ENCODE data around the gene ANKFY1.
A peak's percentile ranks its signal among the peaks of the same experiment; 100 is the strongest.
"Not testable (repeated sequence)": the region's sequence is repeated elsewhere in the genome, so short reads cannot be mapped to it uniquely, and the experiment has no call there.

Gene ANKFY1

GRCh38 chr17:4144422-4144747 lies 119.4 kb downstream of the ANKFY1 start:
- Histone ChIP-seq H3K9me3 (ENCODE audit: insufficient read depth, low read depth, low read length) (no peaks in the 10 kb centered on the region), H3K27me3 (ENCODE audit: insufficient read depth, low read length) (no peaks in the 10 kb centered on the region), H3K4me1 (ENCODE audit: insufficient read depth, low read length) (0 out of 2 replicates have a peak, but pooled peaks cover 4% of the 10 kb centered on the region), H3K9ac (ENCODE audit: low read depth, low read length) (peak overlapping the region; percentile 97; the same call in 1 of the 2 replicates), H3K4me3 (ENCODE audit: low read length) (peak overlapping the region; percentile 98), H3K36me3 (ENCODE audit: insufficient read depth, low read depth, low read length) (peaks cover 5% of the 10 kb centered on the region), H3K27ac (ENCODE audit: low read length) (peak overlapping the region; percentile 82)

GRCh38 chr17:4143563-4144421 lies 120.0 kb downstream of the ANKFY1 start:
- Histone ChIP-seq H3K27ac (ENCODE audit: low read length) (peak overlapping the region; percentile 82), H3K9ac (ENCODE audit: low read depth, low read length) (peak overlapping the region; percentile 97), H3K36me3 (ENCODE audit: insufficient read depth, low read depth, low read length) (peaks cover 5% of the 10 kb centered on the region), H3K9me3 (ENCODE audit: insufficient read depth, low read depth, low read length) (no peaks in the 10 kb centered on the region), H3K4me3 (ENCODE audit: low read length) (peak overlapping the region; percentile 98), H3K27me3 (ENCODE audit: insufficient read depth, low read length) (no peaks in the 10 kb centered on the region), H3K4me1 (ENCODE audit: insufficient read depth, low read length) (0 out of 2 replicates have a peak, but pooled peaks cover 4% of the 10 kb centered on the region)

GRCh38 chr17:4142107-4142900 lies 121.5 kb downstream of the ANKFY1 start:
- no peak overlapping the region for H3K27ac ChIP-seq (ENCODE audit: low read length)
- H3K36me3 ChIP-seq (ENCODE audit: insufficient read depth, low read depth, low read length), result peaks cover 5% of the 10 kb centered on the region
- peaks cover 4% of the 10 kb centered on the region; the same call in 1 of the 2 replicates for H3K4me1 ChIP-seq (ENCODE audit: insufficient read depth, low read length)
- H3K9me3 ChIP-seq (ENCODE audit: insufficient read depth, low read depth, low read length), result no peaks in the 10 kb centered on the region
- H3K9ac ChIP-seq (ENCODE audit: low read depth, low read length), result peak overlapping the region; percentile 66; the same call in 1 of the 2 replicates
- H3K27me3 ChIP-seq (ENCODE audit: insufficient read depth, low read length), result no peaks in the 10 kb centered on the region
- H3K4me3 ChIP-seq (ENCODE audit: low read length), result peak overlapping the region; percentile 78

- H3K27me3 ChIP-seq (ENCODE audit: insufficient read depth, low read length), result no peaks in the 10 kb centered on the region
- H3K36me3 ChIP-seq (ENCODE audit: insufficient read depth, low read depth, low read length), result peaks cover 5% of the 10 kb centered on the region
- H3K27ac ChIP-seq (ENCODE audit: low read length), result no peak overlapping the region
- H3K4me1 ChIP-seq (ENCODE audit: insufficient read depth, low read length), result peaks cover 4% of the 10 kb centered on the region; the same call in 1 of the 2 replicates
- no peaks in the 10 kb centered on the region for H3K9me3 ChIP-seq (ENCODE audit: insufficient read depth, low read depth, low read length)
- H3K4me3 ChIP-seq (ENCODE audit: low read length), result no peak overlapping the region
- H3K9ac ChIP-seq (ENCODE audit: low read depth, low read length), result no peak overlapping the region
These were observed 123.7 kb downstream of the ANKFY1 start for GRCh38 chr17:4140125-4140524.

- H3K9ac ChIP-seq (ENCODE audit: low read depth, low read length); H3K4me3 ChIP-seq (ENCODE audit: low read length); H3K27me3 ChIP-seq (ENCODE audit: insufficient read depth, low read length); H3K9me3 ChIP-seq (ENCODE audit: insufficient read depth, low read depth, low read length); H3K27ac ChIP-seq (ENCODE audit: low read length); H3K4me1 ChIP-seq (ENCODE audit: insufficient read depth, low read length); H3K36me3 ChIP-seq (ENCODE audit: insufficient read depth, low read depth, low read length): not testable (repeated sequence)
These were observed 124.8 kb downstream of the ANKFY1 start for GRCh38 chr17:4138906-4139526.

- no peak overlapping the region for H3K27ac ChIP-seq (ENCODE audit: low read length)
- H3K9me3 ChIP-seq (ENCODE audit: insufficient read depth, low read depth, low read length), result no peaks in the 10 kb centered on the region
These were observed 127.4 kb downstream of the ANKFY1 start for GRCh38 chr17:4136373-4136772.

GRCh38 chr17:4135489-4135888 lies 128.3 kb downstream of the ANKFY1 start:
- Histone ChIP-seq H3K4me3 (ENCODE audit: low read length) (no peak overlapping the region), H3K9me3 (ENCODE audit: insufficient read depth, low read depth, low read length) (no peaks in the 10 kb centered on the region), H3K27ac (ENCODE audit: low read length) (no peak overlapping the region)

More at GRCh38 chr17:4136373-4136772, 127.4 kb downstream of the ANKFY1 start:
- Histone ChIP-seq H3K4me3 (ENCODE audit: low read length) (no peak overlapping the region), H3K27me3 (ENCODE audit: insufficient read depth, low read length) (no peaks in the 10 kb centered on the region), H3K9ac (ENCODE audit: low read depth, low read length) (no peak overlapping the region), H3K4me1 (ENCODE audit: insufficient read depth, low read length) (no peaks in the 10 kb centered on the region; the same call in 1 of the 2 replicates), H3K36me3 (ENCODE audit: insufficient read depth, low read depth, low read length) (peaks cover 5% of the 10 kb centered on the region)

GRCh38 chr17:4134721-4135120 lies 129.1 kb downstream of the ANKFY1 start:
- Histone ChIP-seq H3K27me3 (ENCODE audit: insufficient read depth, low read length) (no peaks in the 10 kb centered on the region), H3K4me1 (ENCODE audit: insufficient read depth, low read length) (no peaks in the 10 kb centered on the region; the same call in 1 of the 2 replicates), H3K36me3 (ENCODE audit: insufficient read depth, low read depth, low read length) (peaks cover under 1% of the 10 kb centered on the region), H3K4me3 (ENCODE audit: low read length) (no peak overlapping the region), H3K9me3 (ENCODE audit: insufficient read depth, low read depth, low read length) (no peaks in the 10 kb centered on the region), H3K27ac (ENCODE audit: low read length) (no peak overlapping the region), H3K9ac (ENCODE audit: low read depth, low read length) (no peak overlapping the region)

More at GRCh38 chr17:4135489-4135888, 128.3 kb downstream of the ANKFY1 start:
- Histone ChIP-seq H3K27me3 (ENCODE audit: insufficient read depth, low read length) (no peaks in the 10 kb centered on the region), H3K36me3 (ENCODE audit: insufficient read depth, low read depth, low read length) (peaks cover 5% of the 10 kb centered on the region), H3K4me1 (ENCODE audit: insufficient read depth, low read length) (no peaks in the 10 kb centered on the region; the same call in 1 of the 2 replicates), H3K9ac (ENCODE audit: low read depth, low read length) (no peak overlapping the region)

GRCh38 chr17:4130715-4131114 lies 133.1 kb downstream of the ANKFY1 start:
- Histone ChIP-seq H3K4me1 (ENCODE audit: insufficient read depth, low read length) (peaks cover under 1% of the 10 kb centered on the region; the same call in 1 of the 2 replicates), H3K36me3 (ENCODE audit: insufficient read depth, low read depth, low read length) (no peaks in the 10 kb centered on the region; the same call in 1 of the 2 replicates), H3K9ac (ENCODE audit: low read depth, low read length) (no peak overlapping the region), H3K27ac (ENCODE audit: low read length) (no peak overlapping the region), H3K9me3 (ENCODE audit: insufficient read depth, low read depth, low read length) (no peaks in the 10 kb centered on the region), H3K4me3 (ENCODE audit: low read length) (no peak overlapping the region), H3K27me3 (ENCODE audit: insufficient read depth, low read length) (no peaks in the 10 kb centered on the region)

GRCh38 chr17:4127555-4127954 lies 136.2 kb downstream of the ANKFY1 start:
- no peak overlapping the region for H3K9ac ChIP-seq (ENCODE audit: low read depth, low read length)
- peaks cover 8% of the 10 kb centered on the region; the same call in 1 of the 2 replicates for H3K36me3 ChIP-seq (ENCODE audit: insufficient read depth, low read depth, low read length)
- no peaks in the 10 kb centered on the region for H3K27me3 ChIP-seq (ENCODE audit: insufficient read depth, low read length)
- peaks cover 9% of the 10 kb centered on the region for H3K4me1 ChIP-seq (ENCODE audit: insufficient read depth, low read length)
- no peak overlapping the region for H3K4me3 ChIP-seq (ENCODE audit: low read length)
- H3K9me3 ChIP-seq (ENCODE audit: insufficient read depth, low read depth, low read length), result no peaks in the 10 kb centered on the region
- H3K27ac ChIP-seq (ENCODE audit: low read length), result no peak overlapping the region

- H3K4me1 ChIP-seq (ENCODE audit: insufficient read depth, low read length), result peaks cover 9% of the 10 kb centered on the region
- H3K27me3 ChIP-seq (ENCODE audit: insufficient read depth, low read length), result no peaks in the 10 kb centered on the region
- peaks cover 18% of the 10 kb centered on the region; the same call in 1 of the 2 replicates for H3K36me3 ChIP-seq (ENCODE audit: insufficient read depth, low read depth, low read length)
- H3K27ac ChIP-seq (ENCODE audit: low read length), result no peak overlapping the region
- H3K9ac ChIP-seq (ENCODE audit: low read depth, low read length), result peak overlapping the region; percentile 63; the same call in 1 of the 2 replicates
- H3K9me3 ChIP-seq (ENCODE audit: insufficient read depth, low read depth, low read length), result no peaks in the 10 kb centered on the region
- H3K4me3 ChIP-seq (ENCODE audit: low read length), result no peak overlapping the region
These were observed 138.2 kb downstream of the ANKFY1 start for GRCh38 chr17:4125552-4125951.

Measured in iPS-20b (cell line).